ENCODE data around the gene AUTS2. TPM values are rescaled to one million over a fixed set of nuclear protein-coding genes. Genes with fewer than 3 reads are reported as not detected.

Gene AUTS2
- total and polyA plus RNA-seq, 9 of the 15 experiments (the other 6 are each of a cell fraction or from before 2014, with no cell fraction given) = 0.58 TPM; not detected in 8

GRCh38 chr7:69764147-69764546, 165.9 kb downstream of the AUTS2 start (continued):
- TF ChIP-seq FOXP1 (CRISPR knock-in tag; IDR thresholded peaks at IDR 0.05) = no peak
- TF ChIP-seq POLR3G (IDR thresholded peaks at IDR 0.05; ENCODE audit: extremely low read depth, insufficient read length, insufficient replicate concordance) = no peak
- no peak for TF ChIP-seq CBFB (CRISPR knock-in tag; IDR thresholded peaks at IDR 0.05)
- TF ChIP-seq ZNF699 (CRISPR knock-in tag; IDR thresholded peaks at IDR 0.05; ENCODE audit: insufficient replicate concordance) = no peak
- TF ChIP-seq U2AF1 (optimal IDR thresholded peaks at IDR 0.05; ENCODE audit: low read depth, low read length) = no peak
- no peak for TF ChIP-seq ZNF696 (CRISPR knock-in tag; conservative IDR thresholded peaks at IDR 0.05)
- TF ChIP-seq ARHGAP35 (IDR thresholded peaks at IDR 0.05; ENCODE audit: partially characterized antibody) = no peak
- TF ChIP-seq RREB1 (CRISPR knock-in tag; IDR thresholded peaks at IDR 0.05) = no peak
- TF ChIP-seq ZNF586 (CRISPR knock-in tag; conservative IDR thresholded peaks at IDR 0.05) = no peak
